GM19239 (cell line): ENCODE data around the gene STK24.

ENCODE experiments used
- DNase-seq: peaks from one replicate; pipeline ENCODE4 v3.0.0; 2011; ENCODE audit warnings: low spot score; ENCODE audit not compliant: insufficient read length
- FAIRE-seq: peaks from 2 replicates; lab custom pipeline; 2011; peaks lifted over from hg19 to GRCh38; lab: Jason Lieb, UNC

STK24 gene

DNA sequence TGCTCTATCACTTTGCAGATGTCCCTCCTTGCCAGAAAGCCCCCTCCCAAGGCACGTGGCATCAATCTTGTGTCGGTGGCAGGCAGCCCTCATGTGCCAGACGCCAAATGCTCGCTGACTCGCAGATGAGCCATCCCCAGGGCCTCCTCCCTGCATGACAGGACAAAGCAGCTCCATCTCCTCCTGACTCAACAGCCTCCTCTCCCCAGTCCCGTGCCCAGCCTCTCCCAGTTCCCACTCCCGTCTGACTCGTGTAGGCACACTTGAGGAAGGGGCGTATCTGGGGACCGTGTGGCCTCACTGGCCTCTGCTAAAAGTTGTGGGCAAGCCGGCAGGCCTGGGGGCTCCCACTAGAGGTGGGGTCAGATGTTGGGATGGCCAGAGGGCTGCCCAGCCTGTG lies 133.6 kb downstream of the STK24 start:
- FAIRE-seq, result no peak
- no peak for DNase-seq

DNA sequence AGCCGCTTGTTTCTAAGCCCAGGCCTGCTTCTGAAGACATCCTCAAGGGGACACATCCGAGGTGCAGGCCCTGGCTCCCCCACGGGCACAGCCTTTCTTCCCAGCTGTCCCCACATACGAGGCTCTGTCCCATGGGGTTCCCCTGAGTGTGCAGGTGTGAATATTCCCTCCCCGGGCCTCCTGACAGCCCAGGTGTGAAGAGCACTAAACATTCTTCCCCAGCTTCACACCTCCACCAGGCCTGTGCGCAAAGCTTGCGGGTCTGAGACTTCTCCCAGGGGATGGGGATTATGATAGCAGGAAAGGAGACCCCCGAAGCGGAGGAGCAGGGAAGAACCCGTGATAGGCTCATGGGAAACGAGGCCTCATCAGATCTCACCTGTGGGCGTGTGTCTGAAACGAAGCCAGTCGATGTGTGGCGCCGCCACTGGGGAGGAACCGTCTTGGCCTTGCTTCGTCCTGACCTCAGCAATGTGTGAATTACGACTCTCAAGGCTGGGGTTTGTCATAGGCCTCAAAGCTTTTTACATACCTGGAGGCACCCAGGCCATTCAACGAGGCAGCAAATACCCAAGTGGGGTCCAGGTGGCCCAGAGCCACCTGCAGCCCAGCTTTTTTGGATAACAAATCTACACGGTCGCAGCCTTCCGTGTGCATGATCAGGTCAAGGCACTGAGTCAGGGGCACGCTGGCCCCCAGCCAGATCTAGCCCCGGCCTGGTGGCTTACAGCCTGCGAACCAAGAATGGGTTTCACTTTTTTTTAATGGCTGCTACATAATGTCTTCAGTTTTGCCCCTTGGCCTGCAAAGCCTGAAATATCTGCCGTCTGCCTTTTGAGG lies 134.3 kb downstream of the STK24 start:
- DNase-seq (no peak), FAIRE-seq (no peak)

DNA sequence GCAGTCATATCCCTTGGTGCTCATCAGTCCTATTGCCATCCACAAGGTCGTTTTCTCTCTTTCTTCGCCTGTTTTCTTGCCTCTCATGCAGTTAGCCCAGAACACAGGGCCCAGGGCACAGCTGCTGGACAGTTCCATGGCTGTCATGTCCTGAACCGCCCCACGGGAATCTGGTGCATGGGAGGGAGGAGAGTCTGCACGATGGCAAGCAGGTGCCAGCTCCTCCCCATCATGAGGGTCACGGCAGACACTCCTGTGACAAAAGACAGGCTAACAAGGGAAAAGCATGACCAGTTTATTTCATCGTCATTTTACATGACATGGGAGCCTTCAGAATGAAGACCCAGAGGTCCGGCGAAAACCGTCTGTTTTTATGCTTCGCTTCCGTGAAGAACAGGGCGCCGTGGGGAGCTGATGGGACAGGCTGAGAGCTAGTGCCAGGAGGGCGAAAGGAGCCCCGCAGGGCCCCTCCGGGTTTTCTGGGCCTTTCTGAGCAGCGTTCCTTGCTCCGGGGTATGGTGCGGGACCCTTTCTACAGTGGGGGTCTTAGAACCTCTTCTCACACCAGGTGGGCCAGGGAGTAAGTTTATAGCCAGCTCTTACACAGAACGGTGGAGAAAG lies 135.7 kb downstream of the STK24 start:
- no peak for FAIRE-seq
- no peak for DNase-seq

DNA sequence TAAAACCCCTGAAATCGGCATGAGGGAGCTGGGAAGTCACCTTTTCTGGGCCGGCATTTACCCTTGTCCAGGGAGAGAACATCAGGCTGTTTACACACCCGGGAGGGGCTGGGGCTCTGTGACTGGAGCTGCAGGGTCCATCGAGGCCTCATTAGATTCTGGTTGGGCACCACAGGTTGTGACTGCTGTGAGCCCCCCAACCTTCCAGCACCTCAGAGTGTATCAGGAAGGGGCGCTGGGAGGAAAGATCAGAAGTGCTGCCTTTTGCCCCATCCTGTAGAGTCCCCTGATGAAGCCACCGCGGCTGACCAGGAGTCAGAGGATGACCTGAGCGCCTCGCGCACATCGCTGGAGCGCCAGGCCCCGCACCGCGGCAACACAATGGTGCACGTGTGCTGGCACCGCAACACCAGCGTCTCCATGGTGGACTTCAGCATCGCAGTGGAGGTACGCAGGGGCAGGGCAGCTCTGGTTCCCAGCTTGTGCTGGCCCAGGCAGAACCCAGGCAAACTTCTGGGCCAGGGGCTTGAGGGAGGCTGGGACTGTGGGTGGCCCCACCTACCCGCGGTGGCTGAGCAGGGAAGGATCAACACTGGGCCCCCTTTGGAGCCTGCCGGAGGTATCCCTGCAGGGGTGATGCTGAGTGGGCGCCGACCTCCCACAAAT lies 136.4 kb downstream of the STK24 start:
- DNase-seq (no peak), FAIRE-seq (no peak)

DNA sequence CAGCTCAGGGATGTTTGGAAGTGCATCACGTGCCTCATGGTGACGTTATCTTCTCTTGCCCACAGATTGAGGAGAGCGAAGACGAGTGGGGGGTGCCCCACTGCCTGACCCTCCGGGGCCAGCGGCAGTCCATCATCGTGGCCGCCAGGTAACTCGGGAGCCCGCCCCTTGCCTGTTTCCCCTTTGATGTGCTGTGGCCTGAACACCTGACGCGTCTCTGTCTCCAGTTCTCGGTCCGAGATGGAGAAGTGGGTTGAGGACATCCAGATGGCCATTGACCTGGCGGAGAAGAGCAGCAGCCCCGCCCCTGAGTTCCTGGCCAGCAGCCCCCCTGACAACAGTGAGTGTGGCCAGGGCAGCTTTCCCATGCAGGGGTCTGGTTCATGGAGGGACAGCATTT lies 137.0 kb downstream of the STK24 start:
- DNase-seq (no peak), FAIRE-seq (no peak)

DNA sequence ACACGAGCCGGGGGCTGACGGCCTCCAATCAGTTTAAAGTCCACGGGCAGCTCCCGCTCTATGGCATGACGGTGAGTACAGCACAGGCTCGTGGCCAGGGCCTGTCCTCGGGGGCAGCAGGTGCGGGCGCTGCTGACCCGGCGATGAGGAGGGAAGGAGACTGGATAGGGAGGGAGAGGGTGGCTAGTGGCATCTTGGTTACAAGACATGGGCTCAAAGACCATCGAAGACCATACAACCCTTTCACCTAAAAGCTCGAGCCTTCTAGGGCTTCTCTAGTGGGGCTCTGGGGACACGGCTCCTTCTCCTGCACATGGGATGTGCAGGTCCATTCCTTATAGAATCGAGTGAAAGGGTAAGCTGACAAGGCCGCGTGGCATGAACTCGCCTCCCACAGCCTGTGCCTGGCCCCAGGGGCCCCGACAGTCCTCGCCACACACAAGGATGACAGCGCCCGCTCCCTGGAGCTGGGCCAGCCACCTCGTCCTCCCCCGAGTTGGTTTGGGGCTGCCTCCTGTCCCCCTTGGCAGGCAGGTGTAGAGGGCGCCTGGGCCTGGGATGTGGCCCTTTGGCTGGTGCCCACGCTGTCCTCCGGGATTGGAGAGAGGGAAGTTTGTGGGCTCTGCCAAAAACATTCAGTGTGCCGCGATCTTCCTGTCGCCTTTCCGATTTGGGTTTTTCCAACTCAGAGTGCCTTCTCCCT lies 137.6 kb downstream of the STK24 start:
- FAIRE-seq, result no peak

DNA sequence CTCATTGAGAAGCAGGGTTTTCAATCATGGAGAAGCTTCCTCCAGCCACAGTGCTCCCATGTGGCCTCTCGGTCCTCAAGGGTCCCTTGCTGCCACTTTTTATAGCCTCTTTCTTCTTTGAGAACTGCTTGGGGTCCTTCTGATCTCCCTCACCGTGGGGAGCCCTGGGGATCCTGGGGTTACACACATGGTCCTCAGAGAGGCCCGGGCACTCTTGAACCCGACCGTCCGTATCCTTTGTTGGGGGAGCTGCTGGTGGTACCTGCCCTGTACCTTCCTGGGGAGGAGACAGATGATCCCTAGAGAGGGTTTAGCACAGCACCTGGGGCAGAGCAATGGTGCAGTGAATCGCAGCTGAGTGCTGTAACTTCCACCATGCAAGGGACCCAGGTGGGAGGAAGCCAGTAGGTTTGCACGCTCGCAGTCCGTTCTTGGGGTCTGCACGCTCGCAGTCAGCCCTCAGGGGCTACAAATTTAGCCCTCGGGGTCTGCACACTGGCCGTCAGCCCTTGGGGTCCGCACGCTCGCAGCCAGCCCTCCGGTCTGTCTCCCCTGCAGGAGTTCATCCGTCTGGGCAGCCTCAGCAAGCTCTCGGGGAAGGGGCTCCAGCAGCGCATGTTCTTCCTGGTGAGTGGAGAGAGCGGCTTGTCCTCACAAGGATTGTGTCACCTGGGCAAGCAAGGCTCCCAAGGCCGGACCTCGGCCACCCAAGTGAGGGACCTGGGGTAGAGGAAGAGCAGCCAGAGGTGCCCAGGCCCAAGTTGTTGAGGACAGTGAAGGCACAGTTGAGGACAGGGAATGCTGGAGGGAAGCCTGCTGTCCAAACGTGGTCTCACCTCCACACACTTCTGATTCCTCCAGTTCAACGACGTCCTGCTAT lies 138.4 kb downstream of the STK24 start:
- no peak for FAIRE-seq
- no peak for DNase-seq

More for the DNA sequence above, 137.6 kb downstream of the STK24 start:
- no peak for DNase-seq

DNA sequence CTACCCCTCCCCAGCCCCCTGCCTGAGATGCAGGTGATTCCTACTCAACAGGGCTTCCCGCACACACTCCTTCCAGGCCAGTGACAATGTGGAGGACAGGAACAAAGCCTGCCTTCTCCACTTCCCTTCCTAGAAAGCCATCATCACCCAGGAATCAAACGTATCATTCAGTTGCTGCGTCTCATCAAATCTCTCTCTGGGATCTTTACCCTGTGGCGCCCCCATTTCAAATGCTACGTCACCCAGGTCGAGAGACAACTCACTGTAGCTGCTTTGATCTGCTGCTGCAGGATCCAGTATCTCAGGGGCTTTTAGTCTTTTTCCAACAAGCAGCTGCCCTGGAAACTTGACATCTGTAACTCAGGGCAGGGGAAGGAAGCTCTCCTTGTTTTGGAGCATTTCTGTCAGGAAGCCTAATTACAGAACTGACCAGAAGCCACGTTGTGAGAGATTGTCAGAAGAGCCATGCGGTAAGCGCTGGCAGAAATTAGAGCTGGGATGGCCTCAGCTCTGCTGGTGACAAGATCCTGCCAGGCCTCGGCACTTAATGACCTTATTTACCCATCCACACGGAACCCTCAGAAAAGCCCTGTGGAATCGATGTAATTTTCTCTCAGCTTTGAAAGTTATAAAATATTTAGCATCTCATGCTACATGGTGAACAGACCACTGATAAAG lies 140.5 kb downstream of the STK24 start:
- DNase-seq, result no peak
- FAIRE-seq, result no peak

DNA sequence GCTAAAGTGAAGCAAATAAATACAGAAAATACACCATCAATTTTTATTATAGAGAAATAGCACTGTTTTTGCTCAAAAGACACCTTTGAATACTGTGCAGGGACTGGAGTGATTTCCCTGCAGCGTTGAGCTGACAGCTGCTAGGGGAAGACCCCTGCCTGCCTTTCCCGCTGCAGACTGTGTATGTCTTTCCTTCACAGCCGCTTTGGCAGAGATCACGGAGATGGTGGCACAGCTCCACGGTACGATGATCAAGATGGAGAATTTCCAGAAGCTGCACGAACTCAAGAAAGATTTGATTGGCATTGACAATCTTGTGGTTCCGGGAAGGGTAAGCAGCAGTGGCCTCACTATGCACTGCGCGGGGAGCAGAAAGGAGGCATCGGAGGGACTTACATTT lies 141.5 kb downstream of the STK24 start:
- DNase-seq (no peak), FAIRE-seq (no peak)

DNA sequence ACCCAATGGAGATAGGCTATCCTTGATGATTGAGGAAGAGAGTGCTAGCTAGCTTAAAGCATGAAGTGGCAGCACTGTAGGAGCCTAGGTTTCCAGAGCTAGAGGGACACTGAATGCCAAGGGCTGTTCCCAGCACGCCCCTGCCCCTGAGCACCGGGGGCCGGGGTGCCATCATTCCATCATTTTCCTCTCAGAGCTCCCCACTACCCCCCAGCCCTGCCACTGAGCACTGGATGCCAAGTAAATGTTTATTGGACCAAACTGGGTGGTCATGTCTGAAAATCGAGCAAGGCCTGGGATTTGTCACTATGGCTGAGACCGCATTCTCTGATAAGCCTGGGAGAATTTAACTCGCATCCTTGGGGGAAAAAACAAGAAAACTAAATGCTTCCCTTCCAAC lies 142.8 kb downstream of the STK24 start:
- DNase-seq, result no peak
- no peak for FAIRE-seq

DNA sequence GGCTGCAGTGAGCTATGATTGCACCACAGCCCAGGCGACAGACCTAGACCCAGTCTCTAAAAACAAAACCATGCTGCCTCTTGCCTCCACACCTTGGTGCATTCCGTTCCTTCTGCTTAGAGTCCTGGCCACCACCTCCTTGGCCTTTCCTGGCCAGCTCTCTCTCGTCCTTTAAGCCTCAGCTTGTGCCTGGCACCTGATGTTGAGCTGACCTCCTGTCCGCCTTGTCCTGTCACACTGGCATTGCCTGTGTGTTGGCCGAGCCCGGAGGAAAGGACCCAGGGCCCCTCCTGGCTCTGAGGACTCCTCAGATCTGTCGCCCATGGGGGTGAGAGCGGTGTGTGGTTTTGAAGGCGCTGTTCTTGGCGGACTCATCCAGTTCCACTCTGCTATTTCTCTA lies 143.3 kb downstream of the STK24 start:
- no peak for FAIRE-seq

DNA sequence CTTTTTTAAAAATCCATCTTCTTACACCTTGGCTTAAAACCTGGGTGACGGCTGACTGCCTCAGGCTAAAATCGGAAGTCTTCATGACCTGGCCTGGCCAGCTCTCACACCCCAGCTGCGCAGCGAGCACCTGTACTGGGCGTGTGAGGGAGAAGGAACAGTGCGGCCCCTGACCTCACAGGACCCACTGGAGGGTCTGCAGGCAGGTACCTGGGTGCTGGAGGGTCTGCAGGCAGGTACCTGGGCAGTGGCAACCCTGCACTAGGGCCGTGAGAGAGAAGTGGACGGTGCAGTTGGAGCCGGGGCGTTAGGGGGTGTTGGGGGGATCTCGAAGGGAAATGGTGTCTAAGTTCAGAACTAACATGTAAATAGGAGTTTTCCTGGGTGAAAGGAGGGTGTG lies 144.3 kb downstream of the STK24 start:
- DNase-seq, result no peak
- no peak for FAIRE-seq

More for the DNA sequence above, 143.3 kb downstream of the STK24 start:
- no peak for DNase-seq

DNA sequence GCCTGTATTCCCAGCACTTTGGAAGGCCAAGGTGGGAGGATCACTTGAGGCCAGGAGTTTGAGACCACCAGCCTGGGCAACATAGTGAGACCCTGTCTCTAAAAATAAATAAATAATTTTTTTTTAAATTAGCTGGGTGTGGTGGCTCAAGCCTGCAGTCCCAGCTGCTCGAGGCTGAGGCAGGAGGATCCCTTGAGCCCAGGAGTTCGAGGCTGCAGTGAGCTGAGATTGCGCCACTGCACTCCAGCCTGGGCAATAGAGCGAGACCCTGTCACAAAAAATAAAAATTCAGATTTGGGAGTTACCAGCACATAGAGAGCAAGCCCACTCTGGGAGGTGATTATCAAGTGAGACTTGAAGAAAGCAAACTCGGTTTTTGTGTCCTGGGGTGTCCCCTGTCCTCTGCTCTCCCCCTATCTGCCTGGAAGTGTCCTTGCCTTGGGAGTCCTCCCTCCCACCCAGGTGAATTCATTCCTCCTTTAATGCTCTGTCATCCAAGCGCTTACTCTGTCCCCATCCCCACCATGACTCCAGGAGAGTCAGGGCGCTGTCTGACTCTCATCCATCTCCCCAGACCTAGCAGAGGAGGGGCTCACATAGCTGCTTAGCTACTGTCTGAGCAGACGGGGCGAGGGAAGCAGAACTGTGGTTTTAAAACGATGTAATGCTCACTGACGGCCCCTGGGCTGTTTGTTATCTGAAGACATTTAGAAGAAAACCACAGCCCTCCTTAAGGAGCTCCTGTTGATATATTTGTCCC lies 146.8 kb downstream of the STK24 start:
- FAIRE-seq (no peak), DNase-seq (no peak)

DNA sequence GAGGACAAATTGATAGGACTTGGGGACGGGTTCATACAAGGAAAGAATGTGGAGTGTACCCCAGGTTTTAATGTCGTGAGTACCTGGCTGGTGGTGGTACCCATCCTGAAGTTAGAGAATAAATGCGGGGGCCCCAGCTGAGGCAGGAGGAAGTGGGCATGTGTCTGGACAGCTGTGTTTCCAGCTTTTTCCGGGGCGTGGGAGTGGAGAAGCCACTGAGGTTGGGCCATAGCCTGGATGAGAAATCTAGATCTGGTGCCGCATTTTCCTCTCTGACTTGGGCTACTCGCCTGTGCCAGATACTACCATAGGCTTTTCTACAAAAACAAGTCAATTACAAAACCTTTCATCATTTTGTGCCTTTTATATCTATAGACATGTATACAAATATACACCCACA lies 147.4 kb downstream of the STK24 start:
- no peak for FAIRE-seq

DNA sequence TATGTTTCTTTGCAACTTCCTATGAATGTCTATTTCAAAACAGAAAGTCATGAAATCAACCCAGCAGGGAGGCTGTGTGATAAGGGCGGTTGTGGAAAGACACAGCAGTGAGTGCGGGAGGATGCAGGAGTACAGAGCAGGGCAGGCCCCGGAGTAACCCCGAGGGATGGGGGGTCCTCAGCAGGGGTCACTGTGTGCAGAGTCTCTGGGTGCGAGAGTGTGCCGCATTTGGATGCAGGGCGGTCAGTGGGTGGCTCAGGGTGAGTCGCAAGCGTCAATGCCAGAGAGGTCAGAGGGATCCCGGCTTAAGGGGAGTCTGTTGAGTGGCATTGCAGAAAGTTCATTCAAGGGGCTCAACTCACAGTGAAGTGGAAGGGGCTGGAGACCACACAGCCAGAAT lies 147.8 kb downstream of the STK24 start:
- DNase-seq (no peak), FAIRE-seq (no peak)

More for the DNA sequence above, 147.4 kb downstream of the STK24 start:
- DNase-seq, result no peak

DNA sequence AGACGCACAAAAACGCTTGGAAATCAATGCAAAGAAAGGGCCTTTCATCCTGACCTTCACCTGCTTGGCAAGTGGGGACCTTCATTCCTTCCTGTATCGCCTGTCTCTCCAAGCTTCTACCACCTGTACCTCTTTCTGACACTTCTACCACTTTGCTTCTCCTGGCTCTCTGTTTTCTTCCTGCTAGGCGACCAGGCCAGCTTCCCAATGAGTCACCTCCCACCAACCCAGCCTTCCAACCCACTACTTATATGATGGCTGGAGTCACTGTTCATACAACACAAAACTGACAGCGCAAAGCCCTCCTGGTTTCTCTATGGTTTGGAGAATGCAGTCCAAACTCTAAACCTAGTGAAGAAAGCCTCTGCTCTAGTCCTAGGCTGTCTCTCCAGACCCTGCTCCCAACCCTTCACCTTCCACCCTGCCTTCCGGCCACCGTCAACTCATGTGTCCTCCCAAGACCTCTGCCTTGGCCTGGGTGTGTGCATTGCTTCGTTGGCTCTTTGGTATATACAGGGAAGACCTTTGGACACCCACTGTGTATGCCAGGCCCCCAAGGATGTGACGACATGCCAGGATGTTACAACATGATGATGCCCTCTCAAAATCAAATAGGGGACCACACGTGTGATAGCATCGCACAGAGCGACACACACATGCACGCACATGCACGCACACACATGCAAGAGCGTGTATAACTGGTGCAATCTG lies 148.5 kb downstream of the STK24 start:
- FAIRE-seq, result no peak
- DNase-seq, result no peak

DNA sequence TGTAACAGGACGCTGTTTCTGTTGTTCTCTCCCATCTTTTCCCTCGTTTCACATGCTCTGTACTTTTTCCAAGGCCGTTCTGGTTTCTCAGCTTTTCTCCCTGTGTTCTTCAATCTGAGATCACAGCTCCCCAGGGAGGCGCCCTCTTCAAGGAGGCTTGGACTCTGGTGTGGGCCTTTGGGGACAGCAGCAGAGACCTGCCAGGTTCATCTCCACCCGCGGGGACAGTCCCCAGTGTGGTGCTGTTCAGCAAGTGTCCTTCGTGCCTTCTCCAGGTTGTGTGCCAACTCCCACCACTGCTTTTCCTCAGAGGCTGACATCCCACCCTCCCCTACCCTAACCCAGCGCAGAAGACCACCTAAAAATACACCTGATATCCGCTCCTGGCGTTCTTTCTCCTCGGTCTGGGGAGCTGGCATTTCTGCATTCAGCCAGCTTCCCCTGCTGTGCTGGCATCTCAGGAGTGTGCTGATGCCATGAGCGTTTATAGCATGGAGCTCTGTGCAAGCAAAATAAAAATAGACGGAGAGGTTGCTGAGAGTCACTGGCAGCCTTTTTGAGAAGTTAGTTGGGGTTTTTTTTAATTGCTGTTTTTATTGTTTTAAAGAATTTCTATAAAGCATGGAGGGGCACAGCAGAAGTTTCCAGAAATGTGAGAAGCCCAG lies 149.4 kb downstream of the STK24 start:
- DNase-seq, result no peak
- no peak for FAIRE-seq
